NCI-H2107 treated with DMSO at 0.1 percent for 48 hours (cell line): ENCODE data around the gene KCND2.

Experiments used
- DNase-seq: peaks from one replicate; lab custom pipeline; 2025; ENCODE audit not compliant: unreplicated experiment; lab: John Stamatoyannopoulos, UW

The KCND2 gene

GRCh38 chr7:120582916-120583315 is 309.9 kb downstream of the KCND2 start:
- no peak for DNase-seq

- DNase-seq, result no peak
These were observed 311.1 kb downstream of the KCND2 start for GRCh38 chr7:120583899-120584586.

- DNase-seq, result no peak
These were observed 313.6 kb downstream of the KCND2 start for GRCh38 chr7:120586571-120586970.

- DNase-seq, result no peak
These were observed 314.3 kb downstream of the KCND2 start for GRCh38 chr7:120587243-120587642.

- no peak for DNase-seq
These were observed 315.4 kb downstream of the KCND2 start for GRCh38 chr7:120588416-120588815.

- DNase-seq, result no peak
These were observed 315.9 kb downstream of the KCND2 start for GRCh38 chr7:120588862-120589261.

GRCh38 chr7:120600607-120601006 is 327.6 kb downstream of the KCND2 start:
- no peak for DNase-seq

DNA sequence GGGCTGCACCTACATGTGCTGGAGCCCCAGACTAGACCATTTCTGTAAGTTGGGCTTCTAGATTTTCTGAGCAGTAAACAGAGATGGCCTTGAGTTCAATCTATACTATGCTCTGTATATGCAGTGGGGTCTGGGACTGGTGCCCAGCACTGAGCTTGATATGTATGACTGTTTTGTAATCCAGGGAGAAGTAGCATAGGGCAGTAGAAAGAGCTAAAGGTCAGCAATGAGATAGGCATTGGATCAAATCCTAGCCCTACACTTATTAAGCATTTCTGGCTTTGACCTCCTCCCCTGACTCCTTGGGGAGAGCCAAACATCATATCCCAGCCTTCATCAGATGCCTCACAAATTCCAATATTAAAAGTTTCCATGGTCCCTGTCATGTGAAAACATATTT is 330.4 kb downstream of the KCND2 start:
- DNase-seq, result no peak

DNA sequence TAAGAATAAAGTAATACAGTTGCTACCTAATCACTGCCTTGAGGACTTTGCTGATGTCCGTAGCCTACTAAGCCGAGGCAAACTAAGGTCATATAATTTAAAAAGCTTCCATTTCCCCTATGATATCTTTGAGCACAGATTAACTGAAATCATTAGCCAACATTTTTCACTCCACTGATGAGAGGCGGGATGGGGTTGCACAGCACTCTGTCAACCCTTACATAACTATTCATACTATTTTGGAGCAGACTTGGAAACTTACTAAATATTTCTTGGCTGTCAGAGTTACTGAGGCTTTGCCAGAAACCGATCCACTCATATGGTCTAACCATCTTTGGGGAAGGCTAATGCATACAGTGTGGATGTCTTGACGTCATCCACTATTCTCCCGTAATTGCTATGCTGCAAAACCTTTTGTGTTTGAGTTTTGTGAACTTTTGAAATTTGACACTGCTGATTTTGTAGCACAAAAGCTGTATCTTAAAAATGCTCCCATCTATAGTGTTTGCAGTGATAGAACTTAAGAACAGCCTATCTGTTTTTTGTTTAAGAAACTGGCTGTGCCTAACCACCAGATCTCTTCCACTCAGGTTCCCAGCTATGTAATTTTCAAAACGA is 336.3 kb downstream of the KCND2 start:
- DNase-seq, result no peak

- DNase-seq, result no peak
These were observed 339.0 kb downstream of the KCND2 start for GRCh38 chr7:120611975-120612374.

DNA sequence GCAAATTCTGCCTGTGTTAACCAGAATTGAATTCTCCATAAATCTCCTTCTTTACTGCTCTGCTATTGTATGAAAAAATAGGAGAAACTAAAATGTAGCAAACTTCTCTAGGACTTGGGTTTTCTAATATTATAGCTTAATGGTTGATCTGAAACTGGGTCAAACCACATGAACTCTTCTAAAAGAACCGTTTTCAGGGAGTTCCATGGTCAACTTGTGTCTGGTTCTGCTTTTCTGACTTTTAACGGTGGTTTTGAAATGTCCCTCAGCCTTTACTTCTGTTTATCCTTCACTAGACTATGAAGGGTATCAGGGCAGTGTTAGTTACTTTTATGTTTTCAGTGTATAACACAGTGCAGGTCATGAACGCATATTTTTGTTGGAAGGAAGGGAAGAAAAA is 342.7 kb downstream of the KCND2 start:
- DNase-seq, result no peak

- DNase-seq, result no peak
These were observed 344.3 kb downstream of the KCND2 start for GRCh38 chr7:120617275-120617674.

DNA sequence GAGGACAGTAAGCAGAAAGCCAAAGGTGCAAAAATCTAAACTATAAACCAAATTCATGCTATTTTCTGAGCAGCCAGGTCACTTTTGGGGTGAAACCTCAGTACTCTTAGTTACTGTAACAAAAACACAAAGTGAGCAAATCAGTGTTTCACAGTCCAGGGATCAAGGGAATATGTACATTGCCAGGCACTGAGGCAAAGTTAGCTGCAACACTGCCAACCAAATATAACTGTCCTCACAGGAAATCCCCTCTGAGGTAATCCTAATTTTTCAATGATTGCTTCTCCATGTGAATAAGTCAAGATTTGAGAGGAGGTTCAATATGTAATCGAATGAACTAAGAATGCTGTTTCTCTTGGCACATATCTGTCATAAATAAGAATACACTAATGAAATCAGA is 355.3 kb downstream of the KCND2 start:
- DNase-seq, result no peak

- no peak for DNase-seq
These were observed 366.9 kb downstream of the KCND2 start for GRCh38 chr7:120639884-120640283.

DNA sequence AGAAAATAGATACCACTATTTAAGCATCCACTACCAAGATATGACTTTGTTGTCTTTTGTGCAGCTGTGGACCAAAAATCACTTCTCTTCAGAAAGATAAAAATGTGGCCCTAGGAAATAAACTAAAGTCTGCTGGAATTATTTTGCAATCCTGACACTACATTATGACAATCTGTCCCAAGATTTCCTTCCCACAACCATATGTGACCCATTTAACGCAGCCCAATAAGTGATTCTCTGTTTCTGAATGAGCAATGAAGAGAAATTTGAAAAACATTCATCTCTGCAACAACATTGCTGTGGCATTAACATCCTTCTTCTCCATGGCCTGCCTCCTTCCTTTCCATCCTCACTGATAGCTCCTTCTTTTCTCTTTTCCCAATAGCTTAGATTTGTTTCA is 373.0 kb downstream of the KCND2 start:
- no peak for DNase-seq

DNA sequence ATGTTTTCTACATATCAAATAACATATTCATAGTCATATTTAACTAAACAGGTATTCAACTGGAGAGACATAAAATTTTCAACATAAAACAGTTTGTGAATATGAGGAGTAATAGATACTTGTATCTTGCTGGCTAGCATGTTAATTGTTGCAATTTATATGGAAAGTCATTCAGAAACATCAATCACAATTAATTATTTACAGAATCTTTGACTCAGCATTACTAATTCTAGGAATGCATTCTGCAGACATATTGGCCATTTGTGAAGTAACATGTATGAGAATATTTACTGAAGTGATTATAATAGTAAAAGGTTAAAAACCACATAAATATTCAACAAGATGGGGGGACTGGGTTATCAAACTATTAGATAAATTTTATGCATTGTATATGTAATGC is 381.3 kb downstream of the KCND2 start:
- no peak for DNase-seq

- no peak for DNase-seq
These were observed 385.5 kb downstream of the KCND2 start for GRCh38 chr7:120658516-120658915.

DNA sequence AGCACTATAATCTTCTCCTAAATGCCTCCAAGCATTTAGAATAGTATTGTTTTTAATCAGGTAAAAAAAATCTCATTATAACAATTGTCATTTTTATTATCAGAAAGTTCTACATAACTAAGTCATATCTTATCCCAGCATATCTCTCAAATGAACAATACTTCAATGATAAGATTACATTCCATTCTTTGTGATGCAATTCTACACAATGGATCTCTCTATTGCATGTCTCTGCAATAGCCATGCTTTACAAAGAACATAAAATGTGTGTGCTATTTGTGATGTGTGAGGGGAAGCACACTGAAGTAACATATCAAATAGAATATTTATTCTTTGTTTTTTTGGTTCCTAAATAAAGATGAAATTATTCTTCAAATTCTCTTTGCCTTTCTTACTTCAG is 389.3 kb downstream of the KCND2 start:
- no peak for DNase-seq

- no peak for DNase-seq
These were observed 392.1 kb downstream of the KCND2 start for GRCh38 chr7:120665068-120665467.

DNA sequence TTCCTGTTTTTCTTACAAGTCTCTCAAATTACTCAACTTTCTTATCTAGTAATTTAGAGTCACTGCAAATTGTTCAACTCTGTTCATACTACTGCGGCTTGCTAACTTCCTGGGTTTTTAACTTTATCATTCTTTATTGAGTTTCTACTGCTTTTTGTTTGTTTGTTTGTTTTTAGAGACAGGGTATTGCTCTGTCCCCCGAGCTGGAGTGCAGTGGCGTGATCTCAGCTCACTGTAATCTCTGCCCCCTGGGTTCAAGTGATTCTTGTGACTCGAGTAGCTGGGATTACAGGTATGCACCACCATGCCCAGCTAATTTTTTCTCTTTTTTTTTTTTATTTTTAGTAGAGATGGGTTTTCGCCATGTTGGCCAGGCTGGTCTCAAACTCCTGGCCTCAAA is 402.1 kb downstream of the KCND2 start:
- no peak for DNase-seq

GRCh38 chr7:120677535-120677934 is 404.6 kb downstream of the KCND2 start:
- DNase-seq, result no peak

DNA sequence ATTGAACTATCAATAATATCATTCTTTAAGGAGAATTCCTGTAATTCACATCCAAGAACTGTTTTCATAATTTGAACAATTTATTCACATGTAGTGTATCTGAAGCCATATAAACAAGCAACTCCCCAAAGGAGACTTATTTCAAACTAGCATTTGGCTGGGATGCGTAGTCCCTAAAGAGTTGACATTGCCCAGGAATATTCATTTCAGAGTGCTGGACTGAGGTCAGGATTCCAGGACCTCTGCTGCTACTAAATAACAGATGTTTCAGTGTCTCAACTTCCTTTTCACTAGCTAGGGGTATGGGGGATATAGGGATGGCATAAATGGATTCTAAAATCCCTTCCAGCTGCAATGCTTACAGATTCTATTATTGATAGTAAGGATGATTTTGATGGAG is 408.0 kb downstream of the KCND2 start:
- DNase-seq, result no peak

DNA sequence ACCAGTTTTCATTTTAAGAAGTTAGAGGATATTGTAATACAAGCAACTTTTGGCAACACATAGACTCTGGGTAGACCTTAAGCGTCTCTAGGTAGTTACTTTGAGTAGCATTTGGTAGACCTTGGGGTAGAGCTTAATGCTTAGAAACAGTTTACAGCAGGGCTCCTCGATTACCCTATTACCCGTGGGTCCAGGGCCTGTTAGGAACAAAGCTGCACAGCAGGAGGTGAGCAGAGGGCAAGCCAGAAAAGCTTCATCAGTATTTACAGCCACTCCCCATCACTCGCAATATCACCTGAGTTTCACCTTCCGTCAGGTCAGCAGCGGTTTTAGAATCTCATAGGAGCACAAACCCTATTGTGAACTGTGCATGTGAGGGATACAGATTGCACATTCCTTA is 411.5 kb downstream of the KCND2 start:
- no peak for DNase-seq
